ENCODE data around the gene CNTNAP2.

DNA sequence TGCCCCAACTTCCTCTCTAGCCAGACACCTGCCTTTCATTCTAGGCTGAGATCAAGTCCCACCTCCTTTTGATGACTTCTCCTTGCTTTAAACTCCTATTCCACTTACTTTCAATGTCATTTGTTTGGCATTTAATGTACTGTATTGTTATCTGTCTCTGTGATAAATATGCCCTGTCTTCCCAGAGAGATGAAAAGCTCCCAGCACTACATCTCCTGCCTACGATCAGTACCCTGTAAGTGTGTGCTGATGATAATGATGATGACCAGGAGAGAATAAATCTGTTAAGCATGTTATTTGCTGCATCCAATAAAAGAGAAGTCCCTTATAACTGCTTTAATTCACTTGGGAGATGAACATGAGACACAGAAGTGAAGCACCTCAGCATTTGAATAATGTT, 2106.6 kb downstream of the CNTNAP2 start:
- no peak for TF ChIP-seq RBM25 (IDR thresholded peaks at IDR 0.05; ENCODE audit: low read depth, low read length, severe bottlenecking)
- TF ChIP-seq, protein P1, sequence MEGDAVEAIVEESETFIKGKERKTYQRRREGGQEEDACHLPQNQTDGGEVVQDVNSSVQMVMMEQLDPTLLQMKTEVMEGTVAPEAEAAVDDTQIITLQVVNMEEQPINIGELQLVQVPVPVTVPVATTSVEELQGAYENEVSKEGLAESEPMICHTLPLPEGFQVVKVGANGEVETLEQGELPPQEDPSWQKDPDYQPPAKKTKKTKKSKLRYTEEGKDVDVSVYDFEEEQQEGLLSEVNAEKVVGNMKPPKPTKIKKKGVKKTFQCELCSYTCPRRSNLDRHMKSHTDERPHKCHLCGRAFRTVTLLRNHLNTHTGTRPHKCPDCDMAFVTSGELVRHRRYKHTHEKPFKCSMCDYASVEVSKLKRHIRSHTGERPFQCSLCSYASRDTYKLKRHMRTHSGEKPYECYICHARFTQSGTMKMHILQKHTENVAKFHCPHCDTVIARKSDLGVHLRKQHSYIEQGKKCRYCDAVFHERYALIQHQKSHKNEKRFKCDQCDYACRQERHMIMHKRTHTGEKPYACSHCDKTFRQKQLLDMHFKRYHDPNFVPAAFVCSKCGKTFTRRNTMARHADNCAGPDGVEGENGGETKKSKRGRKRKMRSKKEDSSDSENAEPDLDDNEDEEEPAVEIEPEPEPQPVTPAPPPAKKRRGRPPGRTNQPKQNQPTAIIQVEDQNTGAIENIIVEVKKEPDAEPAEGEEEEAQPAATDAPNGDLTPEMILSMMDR (IDR thresholded peaks at IDR 0.05 in 2 of 3, conservative IDR thresholded peaks at IDR 0.05 in 1 of 3; ENCODE audit: insufficient read depth in 2 of 3, low read depth in 1 of 3, low read length in 3 of 3), result no peak
- no peak for TF ChIP-seq RFX1 (IDR thresholded peaks at IDR 0.05)
- no peak for TF ChIP-seq POLR2A (conservative IDR thresholded peaks at IDR 0.05)
- TF ChIP-seq TSC22D4 (tag; IDR thresholded peaks at IDR 0.05), result no peak
- TF ChIP-seq, protein P2, sequence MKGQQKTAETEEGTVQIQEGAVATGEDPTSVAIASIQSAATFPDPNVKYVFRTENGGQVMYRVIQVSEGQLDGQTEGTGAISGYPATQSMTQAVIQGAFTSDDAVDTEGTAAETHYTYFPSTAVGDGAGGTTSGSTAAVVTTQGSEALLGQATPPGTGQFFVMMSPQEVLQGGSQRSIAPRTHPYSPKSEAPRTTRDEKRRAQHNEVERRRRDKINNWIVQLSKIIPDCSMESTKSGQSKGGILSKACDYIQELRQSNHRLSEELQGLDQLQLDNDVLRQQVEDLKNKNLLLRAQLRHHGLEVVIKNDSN (CRISPR knock-in tag; IDR thresholded peaks at IDR 0.05), result no peak
